Nephron (organoid): ENCODE results near the gene HDAC4.
A peak's percentile ranks its signal among the peaks of the same experiment; 100 is the strongest.

Source experiments
- H3K27ac Mint-ChIP-seq, 3 experiments: 2 replicates each; pipeline ENCODE4 v1.8.0; 2020; ENCODE audit warnings: mixed read lengths in 3 of 3, mild to moderate bottlenecking in 2 of 3, moderate library complexity in 1 of 3
- H3K27me3 Mint-ChIP-seq: 2 replicates; pipeline ENCODE4 v1.8.0; 2021; ENCODE audit warnings: low read depth, mild to moderate bottlenecking, moderate library complexity, mixed read lengths
- H3K36me3 Mint-ChIP-seq: 2 replicates; pipeline ENCODE4 v1.8.0; 2020; ENCODE audit warnings: low read depth, mixed read lengths
- H3K4me1 Mint-ChIP-seq: 2 replicates; pipeline ENCODE4 v1.8.0; 2020; ENCODE audit warnings: mixed read lengths
- H3K4me3 Mint-ChIP-seq, 3 experiments: 2 replicates each; pipeline ENCODE4 v1.8.0; 2020; ENCODE audit warnings: mild to moderate bottlenecking in 3 of 3, mixed read lengths in 3 of 3, moderate library complexity in 2 of 3
- H3K9me3 Mint-ChIP-seq: 2 replicates; pipeline ENCODE4 v1.8.0; 2020; ENCODE audit warnings: mixed read lengths
- TF ChIP-seq, protein P1 (sequence below), 3 experiments: fragments of 200-600 bp; sonication (generic); IDR thresholded peaks; one replicate each; pipeline ENCODE4 v1.5.0; 2021; ENCODE audit warnings: antibody characterized with exemption in 3 of 3; ENCODE audit not compliant: unreplicated experiment in 3 of 3

HDAC4 gene

GRCh38 chr2:239405071-239405470 lies 4.3 kb upstream of the HDAC4 start:
- Mint-ChIP-seq H3K4me3 (no peak overlapping the region), H3K9me3 (peaks cover 15% of the 10 kb centered on the region), H3K36me3 (no peaks in the 10 kb centered on the region), H3K27ac (no peak overlapping the region), H3K27me3 (peaks cover 13% of the 10 kb centered on the region), H3K4me1 (peaks cover 9% of the 10 kb centered on the region)
- TF ChIP-seq, protein P1, sequence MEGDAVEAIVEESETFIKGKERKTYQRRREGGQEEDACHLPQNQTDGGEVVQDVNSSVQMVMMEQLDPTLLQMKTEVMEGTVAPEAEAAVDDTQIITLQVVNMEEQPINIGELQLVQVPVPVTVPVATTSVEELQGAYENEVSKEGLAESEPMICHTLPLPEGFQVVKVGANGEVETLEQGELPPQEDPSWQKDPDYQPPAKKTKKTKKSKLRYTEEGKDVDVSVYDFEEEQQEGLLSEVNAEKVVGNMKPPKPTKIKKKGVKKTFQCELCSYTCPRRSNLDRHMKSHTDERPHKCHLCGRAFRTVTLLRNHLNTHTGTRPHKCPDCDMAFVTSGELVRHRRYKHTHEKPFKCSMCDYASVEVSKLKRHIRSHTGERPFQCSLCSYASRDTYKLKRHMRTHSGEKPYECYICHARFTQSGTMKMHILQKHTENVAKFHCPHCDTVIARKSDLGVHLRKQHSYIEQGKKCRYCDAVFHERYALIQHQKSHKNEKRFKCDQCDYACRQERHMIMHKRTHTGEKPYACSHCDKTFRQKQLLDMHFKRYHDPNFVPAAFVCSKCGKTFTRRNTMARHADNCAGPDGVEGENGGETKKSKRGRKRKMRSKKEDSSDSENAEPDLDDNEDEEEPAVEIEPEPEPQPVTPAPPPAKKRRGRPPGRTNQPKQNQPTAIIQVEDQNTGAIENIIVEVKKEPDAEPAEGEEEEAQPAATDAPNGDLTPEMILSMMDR (IDR thresholded peaks at IDR 0.05; ENCODE audit: unreplicated experiment in 3 of 3), result no peak

- H3K27ac Mint-ChIP-seq, result peak overlapping the region; percentile 96 to 99 (median 99)
- peaks cover 9% of the 10 kb centered on the region for H3K9me3 Mint-ChIP-seq
- H3K4me1 Mint-ChIP-seq, result peaks cover 30% of the 10 kb centered on the region
- H3K27me3 Mint-ChIP-seq, result peaks cover 4% of the 10 kb centered on the region
- H3K4me3 Mint-ChIP-seq, result peak overlapping the region; percentile 90 to 93 (median 92)
- TF ChIP-seq, protein P1 (IDR thresholded peaks at IDR 0.05; ENCODE audit: unreplicated experiment in 3 of 3), result no peak
- H3K36me3 Mint-ChIP-seq, result no peaks in the 10 kb centered on the region
Measured at GRCh38 chr2:239402666-239403065, 1.8 kb upstream of the HDAC4 start.

- TF ChIP-seq, protein P1 (IDR thresholded peaks at IDR 0.05; ENCODE audit: unreplicated experiment in 3 of 3), result peak in 1 of 3 experiments; percentile 40
- H3K9me3 Mint-ChIP-seq, result peaks cover 9% of the 10 kb centered on the region
- H3K27me3 Mint-ChIP-seq, result peaks cover 4% of the 10 kb centered on the region
- peak overlapping the region; percentile 90 to 93 (median 92) for H3K4me3 Mint-ChIP-seq
- peak overlapping the region; percentile 96 to 99 (median 99) for H3K27ac Mint-ChIP-seq
- peaks cover 34% of the 10 kb centered on the region for H3K4me1 Mint-ChIP-seq
- H3K36me3 Mint-ChIP-seq, result no peaks in the 10 kb centered on the region
Measured at GRCh38 chr2:239401881-239402233, 1.0 kb upstream of the HDAC4 start.

DNA sequence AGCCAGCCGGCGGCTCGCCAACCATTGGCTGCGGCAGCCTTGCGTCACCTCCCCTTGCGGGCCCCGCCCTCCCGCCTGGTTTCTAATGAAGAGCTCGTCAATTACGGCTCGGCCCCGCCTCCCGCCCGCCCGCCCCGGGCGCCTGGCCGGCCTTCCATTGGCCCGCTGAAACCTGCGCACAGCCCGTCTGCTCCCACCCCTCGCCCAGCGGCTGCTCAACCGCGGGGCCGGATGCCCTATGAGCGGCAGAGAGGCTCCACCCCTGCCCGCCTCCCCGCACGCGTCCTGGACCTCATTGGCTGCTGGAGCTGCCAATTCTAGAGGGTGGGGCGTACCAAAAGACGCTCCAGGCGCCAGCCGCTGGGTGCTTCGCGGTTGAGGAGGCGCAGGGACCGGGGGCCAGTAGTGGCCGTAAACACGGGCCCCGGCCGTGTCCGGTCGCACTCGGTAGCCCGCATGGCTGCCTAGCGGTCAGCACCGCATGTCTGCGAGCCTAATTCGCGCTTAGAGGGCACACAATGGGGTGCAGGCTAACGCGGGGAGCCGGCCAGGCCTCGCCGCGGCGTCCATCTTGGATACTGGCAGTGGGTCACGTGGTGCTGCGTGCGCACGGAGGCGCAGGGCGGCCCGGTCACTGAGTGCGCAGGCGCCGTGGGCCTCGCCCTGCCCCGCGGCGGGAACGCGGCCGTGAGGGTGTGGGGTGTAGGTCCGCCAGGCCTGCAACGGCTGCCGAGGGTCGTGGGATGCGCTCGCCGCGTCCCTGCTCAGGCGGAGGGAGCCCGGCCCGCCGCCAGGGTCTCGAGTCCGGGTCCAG lies 454 bp upstream of the HDAC4 start:
- peaks cover 40% of the 10 kb centered on the region for H3K4me1 Mint-ChIP-seq
- H3K27ac Mint-ChIP-seq, result peak overlapping the region; percentile 96 to 99 (median 99)
- H3K4me3 Mint-ChIP-seq, result peak overlapping the region; percentile 90 to 93 (median 92)
- peaks cover 4% of the 10 kb centered on the region for H3K27me3 Mint-ChIP-seq
- H3K9me3 Mint-ChIP-seq, result peaks cover 9% of the 10 kb centered on the region
- no peaks in the 10 kb centered on the region for H3K36me3 Mint-ChIP-seq
- TF ChIP-seq, protein P1 (IDR thresholded peaks at IDR 0.05; ENCODE audit: unreplicated experiment in 3 of 3), result no peak

DNA sequence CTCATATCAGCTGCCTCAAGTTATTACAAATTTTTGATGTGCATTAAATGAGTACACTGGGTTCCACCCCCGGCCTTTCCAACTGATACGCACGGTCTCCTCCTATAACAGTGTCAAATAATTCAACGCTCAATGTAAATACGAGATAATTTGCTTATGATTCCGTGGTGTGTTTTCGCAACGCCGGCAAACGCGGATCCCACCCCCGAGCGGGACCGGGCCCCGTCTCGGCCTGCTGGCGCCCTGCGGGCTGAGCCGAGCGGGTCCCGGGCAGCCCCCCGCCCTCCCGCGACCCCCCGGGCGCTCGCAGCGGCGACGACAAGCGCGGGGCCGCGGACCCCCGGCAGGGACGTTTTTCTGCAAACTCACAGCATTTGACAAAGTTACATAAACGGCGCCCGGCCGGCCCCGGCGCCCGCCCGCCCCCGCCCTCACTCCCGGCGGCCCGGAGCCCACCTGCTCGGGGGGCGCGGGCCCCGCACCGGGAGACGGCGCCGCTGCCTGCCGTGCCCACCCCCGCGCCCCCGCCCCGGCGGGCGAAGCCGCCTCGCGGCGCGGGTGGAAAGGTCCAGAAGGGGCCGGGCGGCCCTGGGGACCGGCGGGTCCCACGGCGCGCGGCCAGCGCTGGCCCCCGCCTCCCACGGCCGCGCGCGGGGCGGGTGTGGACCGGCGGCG lies 762 bp downstream of the HDAC4 start:
- Mint-ChIP-seq H3K4me1 (peaks cover 47% of the 10 kb centered on the region), H3K9me3 (peaks cover 9% of the 10 kb centered on the region), H3K27ac (peak overlapping the region; percentile 89 to 97 (median 93)), H3K27me3 (peaks cover 10% of the 10 kb centered on the region), H3K4me3 (peak overlapping the region; percentile 92 to 97 (median 94)), H3K36me3 (no peaks in the 10 kb centered on the region)
- TF ChIP-seq, protein P1 (IDR thresholded peaks at IDR 0.05; ENCODE audit: unreplicated experiment in 3 of 3), result no peak
